Stimulated activated CD8-positive, alpha-beta memory T cell treated with anti-CD3 and anti-CD28 coated beads, Interleukin-12 subunit alpha, Interleukin-12 subunit beta, amount 100 ng/mL, for 4 hours (primary cell): Measurements from ENCODE around the gene TMEM132A.

Source experiments
- DNase-seq: peaks from one replicate; pipeline ENCODE4 v3.0.0-alpha.2; 2020; ENCODE audit warnings: low read depth

The TMEM132A gene, protein sequence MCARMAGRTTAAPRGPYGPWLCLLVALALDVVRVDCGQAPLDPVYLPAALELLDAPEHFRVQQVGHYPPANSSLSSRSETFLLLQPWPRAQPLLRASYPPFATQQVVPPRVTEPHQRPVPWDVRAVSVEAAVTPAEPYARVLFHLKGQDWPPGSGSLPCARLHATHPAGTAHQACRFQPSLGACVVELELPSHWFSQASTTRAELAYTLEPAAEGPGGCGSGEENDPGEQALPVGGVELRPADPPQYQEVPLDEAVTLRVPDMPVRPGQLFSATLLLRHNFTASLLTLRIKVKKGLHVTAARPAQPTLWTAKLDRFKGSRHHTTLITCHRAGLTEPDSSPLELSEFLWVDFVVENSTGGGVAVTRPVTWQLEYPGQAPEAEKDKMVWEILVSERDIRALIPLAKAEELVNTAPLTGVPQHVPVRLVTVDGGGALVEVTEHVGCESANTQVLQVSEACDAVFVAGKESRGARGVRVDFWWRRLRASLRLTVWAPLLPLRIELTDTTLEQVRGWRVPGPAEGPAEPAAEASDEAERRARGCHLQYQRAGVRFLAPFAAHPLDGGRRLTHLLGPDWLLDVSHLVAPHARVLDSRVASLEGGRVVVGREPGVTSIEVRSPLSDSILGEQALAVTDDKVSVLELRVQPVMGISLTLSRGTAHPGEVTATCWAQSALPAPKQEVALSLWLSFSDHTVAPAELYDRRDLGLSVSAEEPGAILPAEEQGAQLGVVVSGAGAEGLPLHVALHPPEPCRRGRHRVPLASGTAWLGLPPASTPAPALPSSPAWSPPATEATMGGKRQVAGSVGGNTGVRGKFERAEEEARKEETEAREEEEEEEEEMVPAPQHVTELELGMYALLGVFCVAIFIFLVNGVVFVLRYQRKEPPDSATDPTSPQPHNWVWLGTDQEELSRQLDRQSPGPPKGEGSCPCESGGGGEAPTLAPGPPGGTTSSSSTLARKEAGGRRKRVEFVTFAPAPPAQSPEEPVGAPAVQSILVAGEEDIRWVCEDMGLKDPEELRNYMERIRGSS

DNA sequence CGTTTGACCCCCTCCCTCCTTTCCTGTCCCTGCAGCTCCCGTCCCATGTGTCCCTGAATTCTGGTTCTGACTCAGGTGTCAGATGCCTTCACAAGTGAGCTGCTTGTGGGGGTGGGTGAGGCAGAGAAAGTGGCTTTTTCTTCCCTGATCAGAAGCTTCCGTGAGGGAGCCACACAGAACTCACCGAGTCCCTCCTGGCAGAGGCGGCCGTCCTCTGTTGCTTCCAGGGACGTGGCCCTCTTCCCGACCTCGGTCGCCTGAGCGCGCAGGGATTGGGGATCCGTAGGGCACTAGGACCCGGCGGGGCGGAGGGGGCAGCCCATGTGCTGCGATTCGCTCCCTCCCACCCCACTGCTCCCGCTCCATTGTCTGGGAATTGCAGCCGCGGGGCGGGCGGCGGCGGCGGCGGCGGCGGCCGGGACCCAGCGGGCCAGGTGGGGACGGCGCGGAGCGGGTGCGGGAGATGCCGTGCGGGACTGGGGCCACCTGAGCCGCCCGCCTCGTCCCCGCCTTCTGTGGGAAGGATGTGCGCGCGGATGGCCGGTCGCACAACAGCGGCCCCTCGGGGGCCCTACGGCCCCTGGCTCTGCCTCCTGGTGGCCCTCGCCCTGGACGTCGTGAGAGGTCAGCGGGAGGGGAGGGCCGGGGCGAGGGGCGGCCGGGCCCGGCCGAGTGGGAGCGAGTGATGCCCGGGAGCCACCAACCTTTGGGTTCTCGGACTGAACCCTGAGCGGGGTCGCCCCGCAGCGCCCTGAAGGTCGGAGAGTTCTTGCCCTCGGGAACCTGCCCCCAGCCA, at the start of gene TMEM132A:
TMEM132A (plus strand) TSS at position 351 of the 796 bp plus-strand sequence; CDS start at position 525, 174 bp downstream.
- no peak for DNase-seq

DNA sequence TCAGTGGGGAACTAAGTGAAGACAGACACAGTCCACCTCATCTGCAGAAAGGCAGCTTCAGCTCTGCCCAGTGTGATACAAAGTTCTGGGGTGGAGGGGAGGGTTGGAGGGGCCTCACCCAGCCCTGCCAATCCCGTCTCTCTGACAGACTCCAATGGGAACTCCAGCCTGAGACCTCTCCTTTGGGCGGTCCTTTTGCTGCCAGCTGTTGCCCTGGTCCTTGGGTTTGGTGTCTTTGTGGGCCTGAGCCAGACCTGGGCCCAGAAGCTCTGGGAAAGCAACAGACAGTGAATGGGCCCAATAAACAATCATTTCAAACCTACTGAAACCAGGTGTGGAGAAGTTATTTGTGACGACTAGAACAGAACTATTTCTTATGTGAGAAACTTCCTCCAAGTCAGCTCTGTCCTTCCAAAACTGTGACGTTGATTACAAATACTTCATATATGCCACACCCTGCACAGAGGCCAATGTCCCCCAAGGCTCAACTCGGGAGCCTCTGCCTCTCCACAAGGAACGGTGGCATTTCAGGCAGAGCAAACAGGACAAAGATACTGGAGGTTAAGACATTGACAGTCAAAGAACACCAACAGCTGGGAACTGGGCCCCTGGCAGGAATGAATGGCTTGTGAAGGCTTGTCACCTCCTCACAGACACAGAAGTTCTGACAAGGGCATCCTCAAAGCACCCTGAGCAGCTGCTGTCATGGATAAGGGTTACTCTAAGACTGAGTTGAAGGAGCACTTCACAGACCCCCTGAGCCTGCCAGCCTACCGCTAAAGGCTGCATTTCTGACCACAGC, 48.7 kb upstream of the TMEM132A start:
- no peak for DNase-seq

DNA sequence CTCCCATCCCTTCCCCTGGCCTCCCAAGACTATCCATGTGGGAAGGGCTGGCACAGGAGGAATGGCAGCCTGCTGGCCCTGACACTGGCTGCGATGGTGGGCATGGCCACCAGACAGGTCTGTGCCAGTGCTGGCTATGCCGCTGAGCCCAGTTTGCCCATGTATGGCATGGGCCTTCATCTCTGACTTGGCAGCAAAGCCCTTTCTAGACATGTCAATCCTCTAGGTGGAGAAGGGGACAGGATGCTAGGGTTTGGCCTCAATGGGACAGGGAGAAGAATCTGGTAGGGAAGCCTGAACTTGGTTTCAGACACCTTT, 48.1 kb upstream of the TMEM132A start:
- no peak for DNase-seq

DNA sequence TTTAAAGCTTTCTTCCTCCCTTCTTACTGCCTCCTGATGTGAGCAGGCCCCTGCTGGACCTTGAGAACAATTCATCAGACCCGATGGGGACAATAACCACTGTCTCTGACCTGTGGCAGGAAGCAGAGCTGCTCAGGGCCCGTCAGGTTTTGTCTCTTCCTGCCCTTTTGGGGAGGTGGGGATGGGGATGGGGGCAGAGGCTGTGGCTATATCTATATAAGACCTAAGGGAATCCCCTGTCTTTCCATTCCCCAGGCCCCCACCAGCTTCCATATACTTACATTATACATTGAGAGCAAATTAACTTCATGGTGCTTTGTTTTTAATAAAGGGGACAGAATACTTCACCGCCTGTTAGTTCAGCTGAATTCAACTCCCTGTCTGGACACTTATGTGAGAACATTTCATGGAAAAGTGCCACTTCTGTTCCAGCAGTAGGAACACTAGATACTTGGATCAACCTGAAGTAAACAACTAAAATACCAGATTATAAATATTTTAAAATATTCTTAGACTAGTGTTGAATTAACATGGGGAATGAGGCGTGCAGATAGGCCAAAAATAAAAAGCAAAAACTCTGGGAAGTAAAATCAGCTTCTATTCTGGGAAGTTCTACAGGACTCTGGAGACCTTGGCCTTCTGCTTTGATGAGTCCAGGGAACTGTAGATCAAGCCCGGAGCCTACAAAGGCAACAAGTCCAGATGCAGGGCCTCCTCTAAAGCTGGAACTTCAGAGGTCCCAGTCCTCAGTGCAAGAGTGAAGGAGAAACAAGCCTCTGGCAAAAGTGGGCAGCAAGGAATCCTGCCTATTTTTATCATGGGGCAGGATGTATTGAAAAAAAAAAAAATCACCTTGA, 45.8 kb upstream of the TMEM132A start:
- no peak for DNase-seq

DNA sequence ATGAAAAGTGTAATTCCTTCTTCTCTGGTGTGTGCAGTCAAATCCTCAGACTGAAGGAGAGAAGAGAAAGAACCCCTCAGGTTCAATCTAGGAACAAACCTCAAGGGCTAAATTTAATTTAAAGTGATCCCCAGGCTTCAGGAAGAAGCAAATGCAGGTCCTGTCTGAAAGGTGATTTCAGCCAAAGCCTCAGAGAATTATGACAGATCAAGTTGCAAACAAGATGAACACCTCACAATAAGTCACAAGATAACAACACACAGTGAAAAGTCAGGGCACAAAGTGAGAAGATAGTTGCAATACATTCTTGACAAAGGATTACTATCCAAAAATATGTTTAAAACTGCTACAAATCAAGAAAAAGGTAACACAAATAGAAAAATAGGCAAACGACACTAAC, 45.2 kb upstream of the TMEM132A start:
- no peak for DNase-seq

DNA sequence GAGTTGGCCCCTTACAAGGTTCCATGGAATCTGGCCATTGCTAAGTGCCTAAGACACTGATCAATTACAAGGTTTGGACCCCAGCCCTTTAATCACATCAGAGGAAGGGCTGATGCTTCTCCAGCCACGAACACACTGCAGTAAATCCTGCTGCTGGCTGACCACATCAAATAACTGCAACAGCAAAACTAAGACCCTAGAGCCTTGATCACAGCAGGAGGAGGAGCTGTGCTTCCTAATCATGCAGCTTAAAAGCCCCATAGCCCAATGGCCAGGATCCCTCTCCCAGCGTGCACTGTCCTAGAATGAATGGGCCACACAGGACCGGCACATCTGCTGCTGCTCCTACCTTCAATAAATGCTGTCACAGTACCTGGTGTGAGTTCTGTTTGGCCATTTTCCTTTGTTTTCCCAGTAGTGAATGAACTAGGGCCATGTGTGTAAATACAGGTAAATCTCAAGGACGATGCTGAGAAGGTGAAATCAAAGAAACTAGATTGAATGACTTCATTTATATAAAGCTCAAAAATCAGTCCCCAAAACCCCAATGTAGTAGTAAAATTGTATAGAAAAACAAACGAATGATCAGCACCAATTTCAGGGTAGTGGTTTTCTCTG, 44.2 kb upstream of the TMEM132A start:
- no peak for DNase-seq

DNA sequence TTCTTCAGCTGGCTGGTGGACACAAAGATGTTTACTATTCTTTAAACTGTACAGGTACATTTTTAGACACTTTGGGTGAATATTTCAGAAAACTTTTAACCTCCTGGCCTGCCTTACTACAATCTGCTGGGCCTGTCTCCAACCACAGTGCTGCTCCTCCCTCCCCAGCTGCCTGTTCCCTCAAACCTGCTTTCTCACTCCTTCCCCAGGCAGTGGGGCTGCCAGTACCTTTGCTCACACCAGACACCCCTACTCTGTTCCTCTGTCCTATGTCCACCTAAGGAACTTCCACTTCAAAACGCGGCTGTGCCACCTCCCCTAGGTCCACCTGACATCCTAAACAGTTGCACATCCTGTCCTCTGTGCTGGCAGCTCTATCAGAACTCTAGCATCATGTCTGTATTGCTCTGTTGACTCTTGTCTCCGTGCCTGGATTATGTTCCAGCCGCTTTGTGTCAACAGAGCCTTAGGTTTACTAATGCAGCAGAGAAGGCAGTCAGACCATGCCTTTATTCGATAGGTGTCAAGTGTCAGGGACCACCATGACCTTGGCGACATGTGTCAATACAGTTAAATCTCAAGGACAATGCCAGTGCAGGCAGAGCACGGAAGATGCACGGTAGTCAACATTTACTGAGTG, 43.5 kb upstream of the TMEM132A start:
- no peak for DNase-seq

DNA sequence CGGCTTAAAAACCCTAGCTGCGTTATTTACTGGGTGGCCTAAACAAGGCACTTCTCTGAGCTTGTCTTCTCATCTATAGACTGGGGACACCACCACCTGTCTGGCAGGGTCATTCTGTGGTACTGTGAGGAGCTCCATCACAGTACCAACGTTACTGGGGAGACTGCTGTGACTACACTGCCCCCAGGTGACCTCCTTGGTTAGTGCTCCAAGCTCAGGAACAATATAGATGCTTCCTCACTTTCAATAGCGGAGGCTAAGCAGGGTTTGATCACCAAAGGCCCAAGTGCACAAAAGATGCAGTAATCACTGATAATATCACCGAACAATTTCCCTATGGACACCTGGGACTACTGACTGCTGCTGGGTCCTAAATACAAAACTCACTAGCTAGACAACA, 36.7 kb upstream of the TMEM132A start:
- DNase-seq, result no peak

DNA sequence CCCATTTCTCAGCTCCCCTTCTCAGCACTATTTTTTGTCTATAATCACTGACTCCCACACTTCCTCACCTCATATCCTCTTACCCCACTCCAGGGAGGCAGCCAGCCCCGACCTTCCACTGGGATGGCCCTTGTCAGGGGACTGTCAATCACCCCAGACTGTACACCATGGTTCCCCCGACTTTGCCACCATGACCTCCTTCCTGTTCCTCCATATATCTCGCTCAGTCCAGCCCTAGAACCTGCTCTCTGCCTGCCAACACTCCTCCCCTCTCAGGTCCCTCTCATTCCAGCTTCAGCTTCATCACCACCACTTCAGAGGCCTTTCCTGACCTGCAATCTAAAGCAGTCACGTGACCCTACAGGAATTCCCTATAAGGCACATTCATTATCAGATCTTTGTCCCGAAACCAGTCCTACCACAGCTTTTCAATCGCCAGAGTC, 34.4 kb upstream of the TMEM132A start:
- DNase-seq, result no peak

DNA sequence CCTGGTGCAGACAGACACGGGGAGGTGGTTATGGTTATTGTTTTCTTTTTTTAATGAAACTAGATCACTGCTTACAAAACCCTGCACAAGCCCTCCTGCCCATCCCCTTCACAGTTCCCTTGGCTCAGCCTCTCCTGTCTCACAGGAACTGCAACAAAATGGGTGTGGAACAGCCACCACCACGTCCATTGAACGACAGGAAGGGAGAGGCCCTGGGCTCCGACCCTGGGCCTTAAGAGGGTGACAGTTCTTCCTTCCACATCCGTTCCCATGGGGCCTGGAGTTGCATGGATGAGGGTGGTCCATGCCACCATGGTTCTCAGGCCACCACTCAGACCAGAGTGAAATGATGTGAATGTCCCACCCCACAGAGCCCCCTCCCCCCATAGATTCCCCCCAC, 33.6 kb upstream of the TMEM132A start:
- DNase-seq, result no peak

DNA sequence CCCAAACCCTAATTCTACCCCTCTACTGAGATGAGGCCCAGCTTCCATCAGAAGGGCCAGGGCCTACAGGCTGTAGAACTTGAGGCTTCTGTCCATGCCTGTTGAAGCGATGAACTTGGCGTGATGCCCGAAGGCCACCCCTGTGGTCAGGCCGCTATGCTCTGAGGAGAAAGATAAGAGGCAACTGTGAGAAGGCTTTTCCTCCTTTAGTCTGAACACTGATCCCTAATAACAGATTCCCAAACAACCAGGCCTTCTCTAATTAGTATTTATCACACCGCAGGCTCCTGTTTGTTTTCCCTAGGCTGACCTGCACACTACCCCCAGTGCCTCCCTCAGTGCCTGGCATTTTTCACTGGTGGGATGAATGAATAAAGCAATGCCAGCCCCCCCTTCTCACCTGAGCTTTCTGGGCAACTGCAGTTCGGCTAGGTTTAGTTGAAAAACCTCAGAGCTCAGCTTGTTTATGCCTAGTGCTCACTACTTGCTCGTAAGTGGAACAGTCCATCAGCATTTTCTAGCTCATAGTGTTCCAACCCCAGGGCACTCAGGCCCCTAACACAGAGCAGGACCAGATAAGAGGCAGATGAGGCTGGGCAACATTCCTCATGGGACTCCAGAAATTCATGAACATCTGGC, 33.0 kb upstream of the TMEM132A start:
- DNase-seq, result no peak

DNA sequence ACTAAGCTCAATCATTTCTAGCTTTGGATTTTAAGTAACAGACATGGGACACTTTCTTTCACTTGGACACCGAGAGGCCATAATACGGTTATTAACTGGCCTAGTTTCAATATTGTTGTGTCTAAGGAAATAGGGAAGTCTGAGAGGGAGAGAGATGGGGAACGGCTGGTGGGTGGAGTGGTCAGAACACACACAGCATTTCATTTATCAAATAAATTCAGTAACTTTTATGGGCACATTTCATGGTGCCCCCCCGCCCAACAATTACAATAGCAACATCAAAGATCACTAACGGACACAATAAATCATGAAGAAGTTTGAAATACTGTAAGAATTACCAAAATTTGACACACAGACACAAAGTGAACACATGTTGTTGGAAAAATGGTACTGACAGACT, 28.6 kb upstream of the TMEM132A start:
- DNase-seq, result no peak

DNA sequence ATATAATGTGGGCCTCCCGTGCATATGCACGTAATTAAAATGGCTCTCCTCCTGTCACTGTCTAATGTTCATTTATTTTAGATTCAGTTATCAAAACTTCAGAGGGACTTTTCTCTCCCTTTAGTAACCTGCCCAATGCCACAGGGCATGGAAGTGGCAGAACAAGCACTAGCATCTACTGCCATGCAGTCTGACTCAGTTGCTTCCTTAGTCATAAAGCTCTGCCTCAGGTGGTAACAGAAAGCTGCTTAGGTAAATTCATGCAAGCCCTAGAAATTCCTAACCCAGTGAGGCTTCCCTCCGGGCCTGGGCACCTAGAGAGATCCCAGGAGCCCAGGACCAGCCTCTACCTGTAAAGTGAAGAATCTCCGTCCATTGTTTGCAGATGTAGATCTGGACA, 26.8 kb upstream of the TMEM132A start:
- no peak for DNase-seq

DNA sequence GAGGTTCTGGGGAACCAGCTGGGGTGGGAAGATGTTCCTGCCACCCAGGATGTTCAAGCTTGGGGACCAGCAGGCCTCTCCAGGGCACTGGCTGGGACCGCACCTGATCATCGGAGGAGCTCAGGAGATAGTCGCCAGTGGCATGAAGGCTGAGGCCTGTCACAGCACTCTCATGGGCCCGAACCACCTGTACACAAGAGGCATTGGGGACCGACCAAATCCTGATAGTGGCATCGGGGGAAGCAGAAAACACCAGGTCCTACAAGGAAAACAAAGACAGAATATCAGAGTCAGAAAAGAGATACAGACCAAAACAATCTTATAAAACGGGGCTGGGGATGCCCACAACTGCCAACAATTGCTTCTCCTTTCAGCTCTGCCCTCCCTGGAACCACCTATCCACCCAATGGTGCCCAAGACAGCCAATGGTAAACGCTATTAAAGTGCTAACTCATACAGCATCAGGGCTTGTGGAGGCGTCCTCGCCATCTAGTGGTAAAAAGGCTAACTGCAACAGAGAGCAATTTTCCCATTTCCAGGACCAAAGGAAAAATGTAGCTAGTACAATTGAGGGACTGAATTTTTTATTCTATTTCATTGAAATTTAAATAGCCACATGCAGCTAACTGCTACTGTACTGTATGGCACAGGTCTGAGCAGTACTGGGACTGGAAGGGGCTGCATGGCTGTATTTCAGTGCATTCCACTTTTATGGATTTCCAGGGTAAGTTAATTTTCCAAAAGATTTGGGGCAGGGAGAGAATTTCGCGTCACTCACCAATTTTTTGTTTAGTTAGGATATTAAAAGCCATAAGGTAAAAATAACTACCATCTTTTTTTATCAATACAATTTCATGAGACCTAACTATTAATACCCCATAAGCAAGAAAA, 25.0 kb upstream of the TMEM132A start:
- no peak for DNase-seq

DNA sequence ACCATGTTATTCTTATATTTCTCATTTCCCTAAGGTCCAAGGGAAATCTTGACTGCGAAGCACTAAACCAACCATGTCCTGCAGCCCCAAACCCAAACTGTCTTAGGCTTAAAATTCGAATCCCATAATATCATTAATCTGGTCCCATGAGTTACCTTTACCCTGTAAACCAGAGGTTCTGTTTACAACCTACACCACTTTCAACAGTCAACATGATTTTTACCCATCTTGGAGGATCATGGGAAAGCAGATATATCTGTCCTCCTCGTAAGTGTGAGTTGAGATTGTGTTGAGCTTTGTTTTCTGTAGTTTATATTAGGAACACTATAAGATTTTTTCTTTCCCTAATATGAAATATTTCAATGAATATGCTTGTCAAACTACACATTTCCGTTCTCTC, 24.3 kb upstream of the TMEM132A start:
- no peak for DNase-seq

DNA sequence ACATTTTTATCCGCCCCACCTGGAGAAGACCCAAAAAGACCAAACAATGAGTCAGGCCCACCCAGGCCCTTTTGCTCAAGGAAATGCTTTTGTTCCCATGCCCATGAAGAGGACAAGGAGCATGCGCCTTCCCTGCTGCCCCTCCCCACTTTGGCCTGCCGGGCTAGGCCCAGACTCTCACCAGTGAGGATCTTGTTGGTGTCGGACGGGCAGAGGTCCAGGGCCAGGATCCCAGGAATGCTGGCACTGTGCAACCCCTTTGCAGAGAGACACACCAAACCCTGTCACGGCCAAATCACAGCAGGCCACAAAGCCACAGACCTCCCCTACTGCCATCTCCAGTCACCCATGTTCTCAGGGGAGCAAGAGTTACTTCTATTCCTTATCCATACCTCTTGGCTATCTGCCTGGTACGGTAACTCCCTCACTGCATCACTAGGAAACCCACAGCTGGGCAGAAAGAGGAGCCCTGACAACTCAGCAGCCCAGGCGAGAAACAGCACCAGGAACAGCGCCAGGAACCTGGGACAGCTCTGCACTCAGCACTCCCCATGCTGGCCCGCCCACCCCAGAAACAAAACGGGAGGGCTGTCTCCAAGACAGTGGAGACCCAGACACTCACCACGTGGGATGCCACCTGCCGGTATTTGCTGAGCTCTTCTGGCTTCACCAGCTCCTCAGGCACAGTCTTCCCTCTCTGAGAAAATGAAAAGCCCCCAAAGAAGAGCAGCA, 23.4 kb upstream of the TMEM132A start:
- DNase-seq, result no peak

DNA sequence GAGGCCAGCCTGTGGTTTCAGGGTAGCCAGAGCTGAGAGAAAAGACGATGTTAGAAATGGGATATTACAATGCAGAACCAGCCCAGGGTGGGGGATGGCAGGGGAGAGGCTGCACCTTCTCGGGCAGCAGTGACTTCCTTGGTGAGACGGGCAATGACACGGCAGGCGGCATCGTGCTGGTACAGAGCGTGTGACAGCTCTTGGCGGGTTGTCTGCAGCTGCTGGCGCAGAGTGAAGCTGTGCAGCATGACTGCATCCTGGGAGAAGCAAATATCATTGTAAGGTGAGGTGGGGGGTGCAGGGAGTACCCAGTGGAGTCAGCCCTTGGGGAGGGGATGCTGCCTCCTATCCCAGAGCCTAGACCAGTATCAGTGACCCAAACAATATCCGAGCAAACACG, 21.6 kb upstream of the TMEM132A start:
- no peak for DNase-seq
